ENCODE results near the gene TEAD3. TPM values are rescaled to one million over a fixed set of nuclear protein-coding genes. Genes with fewer than 3 reads are reported as not detected.

TEAD3 gene
- total RNA-seq, 4 donors from 2014 or later, result 11.5 to 14.8 (median 13.5) TPM

- ATAC-seq, result peak; percentile 71 to 75
- in situ Hi-C loops (cut with MboI; ENCODE audit: low sequenced_read_pairs in 4 of 4), result no loop called here
- TF ChIP-seq CTCF (IDR thresholded peaks at IDR 0.05 in 4 of 5, conservative IDR thresholded peaks at IDR 0.05 in 1 of 5) (no peak), POLR2A (IDR thresholded peaks at IDR 0.05) (peak; percentile 45 to 84)
- H3K27me3 ChIP-seq, result no peaks in the 10 kb centered on the region
- no peaks in the 10 kb centered on the region for H3K9me3 ChIP-seq
- peak; percentile 76 to 80 for DNase-seq
- H3K27ac ChIP-seq, result peak overlapping the region; percentile 73 to 94 (median 86)
- peaks cover 28 to 32% of the 10 kb centered on the region in 2 donors for H3K4me1 ChIP-seq
- intact Hi-C loops (cut with DNase I; ENCODE audit: low total_unique reads), result no loop called here
- H3K36me3 ChIP-seq, result no peaks in the 10 kb centered on the region
- H3K4me3 ChIP-seq, result no peak overlapping the region
Observed at GRCh38 chr6:35500782-35501181, 3.9 kb upstream of the TEAD3 start.

- H3K9me3 ChIP-seq, result no peaks in the 10 kb centered on the region
- no peaks in the 10 kb centered on the region for H3K27me3 ChIP-seq
- H3K27ac ChIP-seq, result peak overlapping the region in 2 of 4 donors; percentile 93 to 94
- TF ChIP-seq POLR2A (IDR thresholded peaks at IDR 0.05) (no peak), CTCF (IDR thresholded peaks at IDR 0.05 in 4 of 5, conservative IDR thresholded peaks at IDR 0.05 in 1 of 5) (no peak)
- H3K4me3 ChIP-seq, result no peak overlapping the region
- ATAC-seq, result no peak
- intact Hi-C loops (cut with DNase I; ENCODE audit: low total_unique reads) (no loop called here), in situ Hi-C loops (cut with MboI; ENCODE audit: low sequenced_read_pairs in 4 of 4) (no loop called here)
- peaks cover 38 to 46% of the 10 kb centered on the region in 2 donors for H3K4me1 ChIP-seq
- H3K36me3 ChIP-seq, result no peaks in the 10 kb centered on the region
- DNase-seq, result no peak
Observed at GRCh38 chr6:35499372-35499771, 2.5 kb upstream of the TEAD3 start.

GRCh38 chr6:35498422-35499067, 1.7 kb upstream of the TEAD3 start:
- H3K9me3 ChIP-seq, result no peaks in the 10 kb centered on the region
- H3K4me1 ChIP-seq, result peaks cover 41 to 52% of the 10 kb centered on the region in 2 donors
- H3K36me3 ChIP-seq, result no peaks in the 10 kb centered on the region
- ATAC-seq, result no peak
- peak overlapping the region; percentile 63 to 95 (median 84) for H3K4me3 ChIP-seq
- intact Hi-C loops (cut with DNase I; ENCODE audit: low total_unique reads), result no loop called here
- H3K27me3 ChIP-seq, result no peaks in the 10 kb centered on the region
- DNase-seq, result no peak
- in situ Hi-C loops (cut with MboI; ENCODE audit: low sequenced_read_pairs in 4 of 4), result no loop called here
- TF ChIP-seq CTCF (IDR thresholded peaks at IDR 0.05 in 4 of 5, conservative IDR thresholded peaks at IDR 0.05 in 1 of 5) (no peak), POLR2A (IDR thresholded peaks at IDR 0.05) (no peak)
- peak overlapping the region; percentile 93 to 99 (median 96) for H3K27ac ChIP-seq

- intact Hi-C loops (cut with DNase I; ENCODE audit: low total_unique reads), result no loop called here
- H3K36me3 ChIP-seq, result no peaks in the 10 kb centered on the region
- H3K27me3 ChIP-seq, result no peaks in the 10 kb centered on the region
- H3K27ac ChIP-seq, result peak overlapping the region; percentile 93 to 99 (median 96)
- in situ Hi-C loops (cut with MboI; ENCODE audit: low sequenced_read_pairs in 4 of 4), result no loop called here
- ATAC-seq (peak; percentile 10 to 13), DNase-seq (no peak)
- peaks cover 40 to 51% of the 10 kb centered on the region in 2 donors for H3K4me1 ChIP-seq
- no peaks in the 10 kb centered on the region for H3K9me3 ChIP-seq
- TF ChIP-seq CTCF (IDR thresholded peaks at IDR 0.05 in 4 of 5, conservative IDR thresholded peaks at IDR 0.05 in 1 of 5) (no peak), POLR2A (IDR thresholded peaks at IDR 0.05) (no peak)
- peak overlapping the region; percentile 63 to 95 (median 84) for H3K4me3 ChIP-seq
Observed at GRCh38 chr6:35497571-35498421, 917 bp upstream of the TEAD3 start.

Measured in gastrocnemius medialis (tissue), 4 donors.